WERI-Rb-1 (cell line): Measurements from ENCODE around the gene SIVA1.

Source experiments
- DNase-seq: peaks from one replicate; pipeline ENCODE4 v3.0.0-alpha.2; 2020
- H3K27ac ChIP-seq: fragments of 250-450 bp; sonication (Bioruptor Pico); 2 replicates; pipeline ENCODE4 v1.5.1; 2020; ENCODE audit warnings: mild to moderate bottlenecking, moderate library complexity
- H3K27me3 ChIP-seq: fragments of 250-450 bp; sonication (Bioruptor Pico); 2 replicates; pipeline ENCODE4 v1.5.1; 2021; ENCODE audit warnings: mild to moderate bottlenecking, low read depth, moderate library complexity; ENCODE audit not compliant: insufficient read depth, severe bottlenecking
- H3K36me3 ChIP-seq: fragments of 250-450 bp; sonication (Bioruptor Pico); 2 replicates; pipeline ENCODE4 v1.5.1; 2020; ENCODE audit warnings: mild to moderate bottlenecking, moderate library complexity
- H3K4me3 ChIP-seq: 2 replicates; pipeline ENCODE4 v1.5.1; 2011; ENCODE audit warnings: low read depth, mild to moderate bottlenecking, control low read depth, low read length
- H3K9me3 ChIP-seq: fragments of 250-450 bp; sonication (Bioruptor Pico); 2 replicates; pipeline ENCODE4 v1.5.1; 2021; ENCODE audit warnings: mild to moderate bottlenecking, moderate library complexity; ENCODE audit not compliant: severe bottlenecking
- CTCF ChIP-seq: IDR thresholded peaks from 2 replicates; pipeline ENCODE4 v1.5.1; 2011; ENCODE audit warnings: low read depth, mild to moderate bottlenecking, control low read depth, inconsistent platforms, low read length

SIVA1 gene

GRCh38 chr14:104770851-104771272 is 17.9 kb downstream of the SIVA1 start:
- Histone ChIP-seq H3K27me3 (no peaks in the 10 kb centered on the region), H3K27ac (no peak overlapping the region), H3K9me3 (peaks cover 8% of the 10 kb centered on the region), H3K36me3 (peaks cover 49% of the 10 kb centered on the region), H3K4me3 (no peak overlapping the region)
- peak; percentile 85 for TF ChIP-seq CTCF
- peak; percentile 37 for DNase-seq

GRCh38 chr14:104771374-104771773 is 18.4 kb downstream of the SIVA1 start:
- no peak overlapping the region for H3K4me3 ChIP-seq
- no peak for TF ChIP-seq CTCF
- H3K36me3 ChIP-seq: peaks cover 53% of the 10 kb centered on the region
- no peaks in the 10 kb centered on the region for H3K27me3 ChIP-seq
- H3K27ac ChIP-seq: no peak overlapping the region
- no peak for DNase-seq
- peaks cover 8% of the 10 kb centered on the region for H3K9me3 ChIP-seq

GRCh38 chr14:104771918-104772706 is 19.2 kb downstream of the SIVA1 start:
- Histone ChIP-seq H3K27me3 (no peaks in the 10 kb centered on the region), H3K9me3 (peaks cover 8% of the 10 kb centered on the region), H3K36me3 (peaks cover 59% of the 10 kb centered on the region), H3K4me3 (no peak overlapping the region), H3K27ac (no peak overlapping the region)
- no peak for TF ChIP-seq CTCF
- no peak for DNase-seq

- Histone ChIP-seq H3K4me3 (no peak overlapping the region), H3K36me3 (peaks cover 59% of the 10 kb centered on the region), H3K27me3 (no peaks in the 10 kb centered on the region), H3K27ac (no peak overlapping the region), H3K9me3 (peaks cover 8% of the 10 kb centered on the region)
- no peak for TF ChIP-seq CTCF
- no peak for DNase-seq
Measured at GRCh38 chr14:104772707-104773504, 20.0 kb downstream of the SIVA1 start.

- Histone ChIP-seq H3K27ac (no peak overlapping the region), H3K27me3 (no peaks in the 10 kb centered on the region), H3K4me3 (no peak overlapping the region), H3K9me3 (peaks cover 8% of the 10 kb centered on the region), H3K36me3 (peaks cover 59% of the 10 kb centered on the region)
- DNase-seq: peak; percentile 34
- TF ChIP-seq CTCF: peak; percentile 43
Measured at GRCh38 chr14:104773505-104774452, 20.8 kb downstream of the SIVA1 start.
